Osteocyte (in vitro differentiated cells): ENCODE data around the gene DIAPH2. TPM values are rescaled to one million over a fixed set of nuclear protein-coding genes. Genes with fewer than 3 reads are reported as not detected.

Source experiments
- DNase-seq: peaks from one replicate; pipeline ENCODE4 v3.0.0; 2021; ENCODE audit warnings: mixed read lengths; ENCODE audit not compliant: unreplicated experiment; ENCODE audit errors: extremely low spot score
- H3K27ac Mint-ChIP-seq: one replicate; pipeline ENCODE4 v1.8.0; 2021; ENCODE audit warnings: mild to moderate bottlenecking, mixed read lengths; ENCODE audit not compliant: unreplicated experiment
- H3K27me3 Mint-ChIP-seq: one replicate; pipeline ENCODE4 v1.8.0; 2021; ENCODE audit warnings: mixed read lengths; ENCODE audit not compliant: unreplicated experiment
- H3K36me3 Mint-ChIP-seq: one replicate; pipeline ENCODE4 v1.8.0; 2021; ENCODE audit warnings: mixed read lengths; ENCODE audit not compliant: unreplicated experiment
- H3K4me1 Mint-ChIP-seq: one replicate; pipeline ENCODE4 v1.8.0; 2021; ENCODE audit warnings: mixed read lengths; ENCODE audit not compliant: unreplicated experiment
- H3K4me3 Mint-ChIP-seq: one replicate; pipeline ENCODE4 v1.8.0; 2021; ENCODE audit warnings: mild to moderate bottlenecking, moderate library complexity, mixed read lengths; ENCODE audit not compliant: unreplicated experiment
- H3K9me3 Mint-ChIP-seq: one replicate; pipeline ENCODE4 v1.8.0; 2021; ENCODE audit warnings: mixed read lengths; ENCODE audit not compliant: unreplicated experiment
- total RNA-seq: library from RNA; stranded (reverse); gene quantifications from 2 replicates; pipeline ENCODE4 v1.2.1, GENCODE V29; 2021
- TF ChIP-seq, protein P1 (sequence below): fragments of 200-600 bp; sonication (generic); IDR thresholded peaks from 2 replicates; pipeline ENCODE4 v1.5.0; 2021; ENCODE audit warnings: antibody characterized with exemption, mild to moderate bottlenecking, moderate library complexity

DIAPH2 gene
- total RNA-seq, 1 donor from 2014 or later: 9.3 TPM

DNA sequence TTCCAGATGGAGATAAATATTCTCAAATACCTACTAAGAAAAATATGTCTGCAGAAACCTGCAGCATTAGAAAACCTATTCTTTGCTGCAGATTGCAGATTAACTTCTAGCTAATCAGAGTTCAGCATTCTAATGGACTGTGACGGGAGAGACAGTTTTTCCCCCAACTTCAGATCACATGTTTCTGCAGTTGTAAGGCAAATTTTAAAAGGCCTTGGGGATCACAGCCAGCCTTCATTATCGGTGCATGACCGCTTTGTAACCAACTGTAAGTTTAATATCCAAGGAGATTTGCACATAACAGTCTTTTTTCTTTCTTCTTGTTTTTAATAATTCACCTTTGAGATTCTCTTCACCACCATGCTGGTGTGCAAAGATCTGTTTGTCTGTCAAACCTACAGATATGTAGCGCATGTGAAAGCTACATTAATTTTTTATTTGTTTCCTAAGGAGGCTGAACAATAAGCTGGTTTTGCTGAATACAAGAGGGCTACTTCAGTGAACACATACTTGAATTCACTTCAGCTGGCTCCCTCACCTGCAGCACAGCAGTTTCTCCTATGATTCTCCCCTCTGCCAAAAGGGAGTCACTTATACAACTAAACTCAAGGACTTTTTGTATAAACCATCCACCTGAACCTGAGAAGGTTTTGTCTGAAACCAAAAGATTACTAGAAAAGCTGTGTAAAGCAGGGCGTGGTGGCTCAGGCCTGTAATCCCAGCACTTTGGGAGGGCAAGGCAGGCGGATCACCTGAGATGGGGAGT is 687.5 kb downstream of the DIAPH2 start:
- no peak for DNase-seq
- TF ChIP-seq, protein P1, sequence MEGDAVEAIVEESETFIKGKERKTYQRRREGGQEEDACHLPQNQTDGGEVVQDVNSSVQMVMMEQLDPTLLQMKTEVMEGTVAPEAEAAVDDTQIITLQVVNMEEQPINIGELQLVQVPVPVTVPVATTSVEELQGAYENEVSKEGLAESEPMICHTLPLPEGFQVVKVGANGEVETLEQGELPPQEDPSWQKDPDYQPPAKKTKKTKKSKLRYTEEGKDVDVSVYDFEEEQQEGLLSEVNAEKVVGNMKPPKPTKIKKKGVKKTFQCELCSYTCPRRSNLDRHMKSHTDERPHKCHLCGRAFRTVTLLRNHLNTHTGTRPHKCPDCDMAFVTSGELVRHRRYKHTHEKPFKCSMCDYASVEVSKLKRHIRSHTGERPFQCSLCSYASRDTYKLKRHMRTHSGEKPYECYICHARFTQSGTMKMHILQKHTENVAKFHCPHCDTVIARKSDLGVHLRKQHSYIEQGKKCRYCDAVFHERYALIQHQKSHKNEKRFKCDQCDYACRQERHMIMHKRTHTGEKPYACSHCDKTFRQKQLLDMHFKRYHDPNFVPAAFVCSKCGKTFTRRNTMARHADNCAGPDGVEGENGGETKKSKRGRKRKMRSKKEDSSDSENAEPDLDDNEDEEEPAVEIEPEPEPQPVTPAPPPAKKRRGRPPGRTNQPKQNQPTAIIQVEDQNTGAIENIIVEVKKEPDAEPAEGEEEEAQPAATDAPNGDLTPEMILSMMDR: no peak
- Mint-ChIP-seq H3K27me3 (no peaks in the 10 kb centered on the region), H3K36me3 (peaks cover 2% of the 10 kb centered on the region), H3K9me3 (peaks cover 7% of the 10 kb centered on the region), H3K27ac (no peak overlapping the region), H3K4me3 (no peak overlapping the region), H3K4me1 (no peaks in the 10 kb centered on the region)

DNA sequence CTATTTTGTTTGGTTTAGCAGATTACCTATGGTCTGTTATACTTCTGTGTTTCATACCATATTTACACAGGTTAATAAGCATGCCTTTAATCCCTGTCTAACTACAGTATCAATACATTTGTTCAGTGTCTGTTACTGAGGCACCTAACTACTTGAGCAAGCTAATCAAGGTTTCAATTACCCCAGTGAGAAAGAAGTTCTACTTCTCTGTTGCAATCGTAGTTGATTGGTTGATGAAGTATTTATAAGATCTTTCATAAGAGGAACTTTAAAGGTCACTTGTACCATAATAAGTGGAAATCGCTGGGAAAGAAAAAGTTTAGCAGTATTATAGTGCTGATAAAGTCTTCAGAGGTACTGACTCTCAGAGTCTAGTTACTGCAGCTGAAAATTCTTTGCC is 689.6 kb downstream of the DIAPH2 start:
- Mint-ChIP-seq H3K4me3 (no peak overlapping the region), H3K27ac (no peak overlapping the region), H3K36me3 (peaks cover 2% of the 10 kb centered on the region), H3K4me1 (no peaks in the 10 kb centered on the region), H3K9me3 (peaks cover 7% of the 10 kb centered on the region), H3K27me3 (no peaks in the 10 kb centered on the region)
- TF ChIP-seq, protein P1: no peak
- DNase-seq: no peak

DNA sequence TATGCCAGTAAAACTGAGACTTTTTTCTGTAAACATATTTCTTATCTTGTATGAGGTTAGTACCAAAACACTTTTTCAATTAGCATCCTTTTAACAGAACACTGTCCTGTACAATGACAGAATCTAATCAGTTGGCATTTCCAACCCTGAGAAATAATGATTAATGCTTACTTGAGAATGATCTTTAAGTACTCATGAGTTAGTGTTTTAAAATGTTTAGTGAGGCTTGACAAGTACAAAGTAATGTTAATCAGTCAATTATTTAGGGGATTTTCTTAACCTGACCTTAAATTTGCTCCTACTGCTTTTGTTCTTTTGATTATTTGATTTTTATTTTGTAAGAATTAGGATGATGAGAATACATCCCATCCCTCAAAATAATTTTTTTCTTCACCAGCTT is 695.6 kb downstream of the DIAPH2 start:
- TF ChIP-seq, protein P1: no peak
- H3K9me3 Mint-ChIP-seq: no peaks in the 10 kb centered on the region
- H3K4me1 Mint-ChIP-seq: peaks cover 2% of the 10 kb centered on the region
- no peak overlapping the region for H3K4me3 Mint-ChIP-seq
- H3K27me3 Mint-ChIP-seq: no peaks in the 10 kb centered on the region
- no peak for DNase-seq
- no peaks in the 10 kb centered on the region for H3K36me3 Mint-ChIP-seq
- H3K27ac Mint-ChIP-seq: no peak overlapping the region

DNA sequence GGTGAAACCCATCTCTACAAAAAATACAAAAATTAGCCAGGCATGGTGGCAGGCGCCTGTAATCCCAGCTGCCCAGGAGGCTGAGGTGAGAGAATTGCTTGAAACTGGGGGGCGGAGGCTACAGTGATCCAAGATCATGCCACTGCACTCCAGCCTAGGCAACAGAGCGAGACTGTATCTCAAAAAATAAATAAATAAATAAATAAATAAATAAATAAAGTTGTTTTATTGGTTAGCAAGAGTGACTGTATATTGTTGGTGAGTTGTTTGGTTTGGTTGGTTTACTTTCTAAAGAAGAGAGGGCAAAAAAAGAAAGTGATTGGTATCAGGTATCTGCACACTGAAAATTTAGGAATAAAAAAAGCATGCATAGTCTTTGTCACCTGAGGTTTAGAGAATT is 700.0 kb downstream of the DIAPH2 start:
- H3K9me3 Mint-ChIP-seq: peaks cover 4% of the 10 kb centered on the region
- H3K36me3 Mint-ChIP-seq: peaks cover 3% of the 10 kb centered on the region
- no peaks in the 10 kb centered on the region for H3K27me3 Mint-ChIP-seq
- no peak overlapping the region for H3K4me3 Mint-ChIP-seq
- TF ChIP-seq, protein P1: no peak
- H3K27ac Mint-ChIP-seq: no peak overlapping the region
- H3K4me1 Mint-ChIP-seq: peaks cover 6% of the 10 kb centered on the region
- DNase-seq: no peak

DNA sequence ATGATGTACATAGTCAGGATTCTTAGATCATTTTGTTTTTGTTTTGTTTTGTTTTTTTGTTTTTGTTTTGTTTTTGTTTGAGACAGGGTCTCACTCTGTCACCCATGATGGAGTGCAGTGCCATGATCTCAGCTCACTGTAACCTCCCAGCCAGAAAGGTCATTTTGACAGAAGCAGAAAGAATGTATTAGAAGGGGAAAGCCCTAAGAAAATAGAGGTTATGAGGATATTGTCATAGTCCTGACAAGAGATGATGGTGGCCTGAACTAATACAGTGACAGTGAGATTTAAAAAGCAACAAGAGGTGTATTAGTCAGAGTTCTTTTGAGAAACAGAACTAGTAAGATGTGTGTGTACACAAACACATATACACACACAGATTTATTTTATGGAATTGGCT is 702.4 kb downstream of the DIAPH2 start:
- TF ChIP-seq, protein P1: no peak
- Mint-ChIP-seq H3K4me1 (peaks cover 5% of the 10 kb centered on the region), H3K27me3 (no peaks in the 10 kb centered on the region)

More for the DNA sequence above, 702.4 kb downstream of the DIAPH2 start:
- Mint-ChIP-seq H3K9me3 (peaks cover 4% of the 10 kb centered on the region), H3K27ac (no peak overlapping the region), H3K36me3 (peaks cover 3% of the 10 kb centered on the region), H3K4me3 (no peak overlapping the region)
- DNase-seq: no peak
